Uterus (tissue), 2 donors: Measurements from ENCODE around the gene RGS2.

Experiments used
- CTCF ChIP-seq, 4 experiments: fragments of 200-600 bp in 2 of 4; fragments of 450-650 bp in 2 of 4; sonication (generic) in 2 of 4; IDR thresholded peaks; one replicate each; pipeline ENCODE4 v1.5.1; 2016 to 2019; ENCODE audit warnings: antibody characterized with exemption in 4 of 4, mild to moderate bottlenecking in 2 of 4, moderate library complexity in 1 of 4
- POLR2A ChIP-seq, 2 donors: fragments of 450-650 bp; IDR thresholded peaks; one replicate each; pipeline ENCODE4 v1.6.1; 2016; ENCODE audit warnings: antibody characterized with exemption in 2 of 2, mild to moderate bottlenecking in 1 of 2, moderate library complexity in 1 of 2

GRCh38 chr1:192846950-192847349, 38.1 kb downstream of the RGS2 start:
- TF ChIP-seq CTCF (IDR thresholded peaks at IDR 0.05): no peak
- TF ChIP-seq POLR2A (IDR thresholded peaks at IDR 0.05): no peak
